ENCODE measurements around the gene KCNH2.

GRCh38 chr7:150898475-150899011 lies 79.6 kb downstream of the KCNH2 start:
- no peak for TF ChIP-seq EP300 (IDR thresholded peaks at IDR 0.05)
- TF ChIP-seq CTCF (IDR thresholded peaks at IDR 0.05): peak; percentile 85 to 91 (median 90)
